CD4-positive, alpha-beta T cell treated with Interleukin-2 at 100 ng/mL for 4 hours (primary cell): ENCODE measurements around the gene ST3GAL6.

Source experiments
- DNase-seq: peaks from one replicate; pipeline ENCODE4 v3.0.0-alpha.2; 2020; ENCODE audit warnings: low spot score

ST3GAL6 gene

GRCh38 chr3:98740324-98740723 lies 22.8 kb upstream of the ST3GAL6 start:
- no peak for DNase-seq

GRCh38 chr3:98741121-98741716 lies 21.9 kb upstream of the ST3GAL6 start:
- no peak for DNase-seq

DNA sequence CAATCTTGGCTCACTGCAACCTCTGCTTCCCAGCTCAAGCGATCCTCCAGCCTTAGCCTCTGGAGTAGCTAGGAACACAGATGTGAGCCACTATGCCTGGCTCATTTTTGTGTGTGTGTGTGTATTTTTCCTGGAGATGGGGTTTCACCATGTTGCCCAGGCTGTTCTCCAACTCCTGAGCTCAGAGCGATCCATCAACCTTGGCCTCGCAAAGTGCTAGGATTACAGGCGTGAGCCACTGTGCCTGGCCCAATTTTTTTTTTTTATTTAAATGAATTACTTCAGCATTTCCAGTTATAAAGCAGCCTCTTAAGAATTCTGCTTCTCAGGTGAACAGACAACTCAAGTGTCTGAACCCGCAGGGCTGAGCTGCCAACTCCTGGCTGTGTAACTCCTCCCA lies 20.1 kb upstream of the ST3GAL6 start:
- DNase-seq: no peak

DNA sequence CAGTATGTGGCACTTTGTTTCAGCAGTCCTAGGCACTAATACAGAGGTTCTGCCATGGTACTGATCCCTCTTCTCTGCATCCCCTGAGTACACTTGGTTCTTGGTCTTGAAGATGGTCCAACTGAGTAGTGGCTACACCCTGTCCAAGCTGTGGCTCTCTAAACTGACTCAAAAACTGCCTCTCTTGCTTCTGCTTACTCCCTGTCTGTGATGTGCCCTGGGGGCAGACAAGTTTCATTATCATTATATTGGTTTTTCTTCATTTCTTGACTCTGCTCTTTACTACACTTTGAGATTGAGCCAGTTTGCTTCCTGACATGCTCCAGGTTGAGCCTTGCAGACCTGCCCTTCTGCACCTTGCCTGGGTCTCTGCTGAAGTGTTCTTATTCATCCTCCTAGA lies 18.9 kb upstream of the ST3GAL6 start:
- no peak for DNase-seq

DNA sequence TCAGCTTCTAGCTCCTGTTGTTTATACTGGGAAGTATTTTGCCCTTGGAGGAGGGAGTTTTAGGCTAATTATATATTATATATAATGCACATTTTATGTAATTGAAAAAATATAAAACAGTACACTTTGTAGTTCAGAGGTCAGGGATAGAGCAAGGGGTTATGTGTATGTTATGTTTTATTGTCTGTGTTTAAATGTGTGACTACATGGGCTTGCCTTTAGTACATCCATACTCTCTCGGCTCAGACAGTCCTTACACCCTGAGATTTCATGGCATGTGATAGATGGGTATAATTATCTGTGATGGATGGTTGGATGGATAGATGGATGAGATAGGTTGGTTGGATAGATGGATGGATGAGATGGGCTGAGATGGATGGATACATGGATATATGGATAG lies 17.4 kb upstream of the ST3GAL6 start:
- no peak for DNase-seq

DNA sequence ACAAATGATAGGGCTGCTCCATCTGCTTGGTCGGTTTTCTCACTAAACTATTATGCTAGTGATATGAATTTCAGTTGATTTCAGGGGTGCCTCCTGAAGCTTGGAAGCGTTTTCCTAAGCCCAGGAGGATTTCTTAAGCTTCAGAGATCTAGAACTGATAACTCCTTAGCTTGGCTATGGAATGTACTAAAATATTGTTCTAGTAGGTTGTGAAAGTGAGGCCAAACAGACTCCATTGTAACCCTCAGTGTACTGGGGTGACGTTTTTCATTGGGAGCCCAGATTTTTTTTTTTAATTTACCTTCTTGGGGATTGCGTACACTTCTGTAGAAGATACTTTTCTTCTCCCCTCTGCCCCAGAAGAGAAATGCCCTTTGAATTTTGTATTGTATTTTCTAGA lies 17.0 kb upstream of the ST3GAL6 start:
- DNase-seq: no peak

DNA sequence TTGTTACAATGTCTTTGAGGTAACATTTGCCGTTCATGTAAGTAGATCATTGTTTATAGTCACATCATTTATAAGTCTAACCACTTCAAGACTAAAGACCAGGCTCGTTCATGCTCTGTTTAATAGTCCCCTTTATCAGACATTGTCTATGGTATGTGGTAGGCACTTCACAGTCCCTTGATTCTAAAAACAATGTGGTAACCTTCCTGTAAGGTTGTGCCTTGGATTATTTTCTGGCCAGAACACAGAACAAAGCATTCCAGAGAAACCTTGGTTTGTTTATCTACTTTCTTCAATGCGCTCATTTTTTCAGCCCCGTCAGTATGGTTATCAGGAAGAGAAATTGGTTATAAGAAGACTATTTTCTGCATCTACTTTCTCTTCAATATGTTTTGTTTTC lies 16.3 kb upstream of the ST3GAL6 start:
- DNase-seq: no peak

DNA sequence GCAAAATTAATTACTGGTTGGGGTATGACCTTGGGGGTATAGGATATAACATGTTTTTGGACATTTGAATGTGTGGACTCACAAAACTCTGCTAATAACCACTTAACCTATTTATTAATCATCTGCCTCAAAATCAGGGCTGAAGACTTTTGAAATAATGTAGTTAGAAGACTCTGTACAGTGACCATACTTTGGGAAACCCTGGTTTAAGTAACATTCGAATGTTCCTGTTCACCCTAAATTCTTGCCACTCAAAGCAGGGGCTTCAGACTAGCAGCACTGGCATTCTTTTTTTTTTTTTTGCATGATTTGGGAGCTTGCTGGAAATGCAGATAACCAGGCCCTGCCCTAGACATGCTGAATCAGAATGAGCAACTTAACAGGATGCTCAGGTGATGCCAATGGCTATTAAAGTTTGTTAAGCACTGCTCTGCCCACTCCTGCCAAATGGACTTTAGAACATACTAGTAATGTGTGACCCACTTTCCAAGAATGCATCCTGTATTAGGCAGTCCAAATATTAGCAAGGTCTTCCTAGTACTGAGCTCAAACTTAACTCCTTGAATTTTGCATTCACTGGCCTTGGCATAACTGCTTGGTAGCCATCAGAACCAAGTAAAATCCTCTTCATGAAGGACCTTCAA lies 12.7 kb upstream of the ST3GAL6 start:
- DNase-seq: no peak

DNA sequence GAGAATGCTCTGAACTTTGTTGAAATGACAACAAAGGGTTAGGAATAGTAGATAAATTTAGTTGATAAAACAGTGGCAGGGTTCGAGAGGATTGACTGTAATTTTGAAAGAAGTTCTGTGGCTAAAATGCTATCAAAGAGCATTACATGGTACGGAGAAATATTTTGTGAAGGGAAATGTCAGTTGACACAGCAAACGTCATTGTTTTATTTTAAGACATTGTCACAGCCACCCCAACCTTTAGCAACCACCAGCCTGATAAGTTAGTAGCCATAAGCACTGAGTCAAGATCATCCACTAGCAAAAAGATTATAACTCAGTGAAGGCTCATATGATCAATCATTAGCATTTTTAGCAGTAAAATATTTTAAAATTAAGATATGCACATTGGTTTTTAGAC lies 8.7 kb upstream of the ST3GAL6 start:
- no peak for DNase-seq

DNA sequence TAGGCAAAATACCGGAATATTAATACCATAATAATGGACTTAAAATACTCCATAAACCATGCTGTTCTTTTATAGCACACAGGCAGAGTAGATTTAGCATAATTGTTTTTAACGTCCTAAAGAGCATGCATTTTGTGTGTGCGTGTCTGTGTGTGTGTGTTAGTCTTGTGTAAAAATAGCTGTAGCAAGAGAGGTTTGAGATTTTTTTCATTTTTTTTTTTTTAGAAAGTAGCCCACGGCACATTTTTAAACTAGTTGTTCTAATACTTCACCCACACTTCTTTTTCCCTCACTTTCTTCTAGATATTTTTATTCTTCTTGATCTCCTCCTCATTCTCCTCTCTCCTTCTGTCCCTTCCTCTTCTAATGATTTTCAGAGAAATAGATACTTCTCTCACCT lies 7.5 kb upstream of the ST3GAL6 start:
- no peak for DNase-seq

DNA sequence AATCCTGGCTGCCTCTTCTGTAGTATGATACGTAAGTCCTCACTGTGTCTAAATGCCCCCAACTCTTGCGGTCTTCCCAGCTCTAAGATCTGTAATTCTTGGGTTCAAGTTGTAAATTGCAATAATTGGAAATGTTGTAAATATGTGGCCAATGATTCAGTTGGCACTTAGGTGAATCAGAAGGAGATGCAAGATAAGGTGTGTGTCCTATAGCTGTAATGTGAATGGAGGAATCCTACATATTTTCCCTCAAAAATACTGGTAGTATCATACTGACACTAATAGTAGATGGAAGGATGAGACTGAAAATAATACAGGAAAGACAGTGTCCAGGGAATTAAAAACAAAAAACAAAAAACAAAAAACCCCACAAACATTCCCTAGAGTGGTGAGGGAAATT lies 3.5 kb upstream of the ST3GAL6 start:
- DNase-seq: no peak

DNA sequence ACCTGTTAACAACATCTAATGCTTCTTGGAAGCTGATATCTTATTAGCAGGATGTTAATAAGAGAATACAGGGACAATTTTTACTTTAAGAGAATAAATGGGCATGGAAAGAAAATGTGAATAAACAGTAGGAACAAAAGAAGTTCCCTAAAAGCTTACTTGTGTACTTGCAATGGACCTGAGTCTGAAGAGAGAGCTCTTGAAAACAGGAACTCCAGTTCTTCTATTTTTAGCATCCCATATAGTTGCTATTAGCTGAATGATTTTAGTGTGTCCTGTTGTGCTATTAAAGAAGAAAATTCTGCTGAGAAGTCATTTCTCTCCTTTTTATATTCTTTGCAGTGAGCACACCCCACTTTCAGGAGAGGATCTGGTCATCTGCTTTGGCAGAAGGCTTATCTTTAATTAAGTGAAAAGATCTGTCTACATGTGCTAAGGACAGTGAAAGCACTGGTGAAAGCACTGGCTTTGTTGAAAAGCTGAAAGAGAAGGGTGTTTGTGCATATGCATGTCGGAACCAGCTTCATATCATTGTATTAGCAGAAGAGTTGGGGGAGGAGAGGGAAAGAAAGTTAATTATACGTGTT lies 1.4 kb upstream of the ST3GAL6 start:
- no peak for DNase-seq

DNA sequence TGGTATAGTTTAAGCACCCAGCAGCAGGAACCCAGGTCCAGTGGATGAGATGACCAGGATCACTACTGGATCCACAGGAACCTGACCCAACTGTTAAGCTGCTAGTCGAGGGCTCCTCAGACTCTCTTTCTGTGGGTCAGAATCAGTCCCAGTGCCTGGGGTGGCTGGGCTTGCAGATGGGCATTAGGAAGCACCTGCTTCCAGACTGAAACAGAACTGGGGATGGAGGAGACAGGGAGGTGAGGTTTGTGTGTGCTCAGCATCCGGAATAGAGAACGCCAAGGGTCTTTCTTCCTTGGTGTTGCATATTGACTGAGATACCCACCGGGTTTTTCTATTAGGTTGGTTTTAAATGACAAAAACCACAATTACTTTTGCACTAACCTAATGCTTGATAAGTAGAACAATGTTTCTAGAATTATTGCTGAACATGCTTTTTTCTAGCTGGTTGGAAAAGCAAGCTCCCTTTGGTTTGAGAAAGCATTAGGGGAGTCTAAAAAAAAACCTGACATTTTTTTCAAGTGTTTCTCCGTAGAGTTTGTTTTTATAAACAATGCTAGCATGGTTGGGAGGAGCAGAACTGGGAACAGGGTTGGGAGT lies 779 bp downstream of the ST3GAL6 start:
- no peak for DNase-seq

DNA sequence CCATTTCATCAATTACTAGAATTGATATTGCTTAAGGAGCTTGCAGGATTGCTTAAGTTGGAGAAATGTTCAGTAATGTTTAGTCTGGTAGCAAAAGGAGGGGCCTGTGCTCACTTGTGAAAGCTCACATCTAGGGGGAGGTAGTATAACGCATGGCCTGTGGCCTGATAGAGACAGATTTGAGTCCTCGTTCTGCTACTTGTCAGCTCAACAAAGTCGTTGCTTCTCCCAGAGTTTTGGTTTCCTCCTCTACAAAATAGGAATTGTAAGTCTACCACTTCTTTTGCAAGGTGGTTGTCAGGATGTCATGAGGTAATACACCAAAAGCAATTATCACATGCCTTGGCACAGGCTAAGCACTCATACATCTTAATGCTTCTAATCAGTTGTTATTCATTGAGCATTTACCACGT lies 1.3 kb downstream of the ST3GAL6 start:
- no peak for DNase-seq

DNA sequence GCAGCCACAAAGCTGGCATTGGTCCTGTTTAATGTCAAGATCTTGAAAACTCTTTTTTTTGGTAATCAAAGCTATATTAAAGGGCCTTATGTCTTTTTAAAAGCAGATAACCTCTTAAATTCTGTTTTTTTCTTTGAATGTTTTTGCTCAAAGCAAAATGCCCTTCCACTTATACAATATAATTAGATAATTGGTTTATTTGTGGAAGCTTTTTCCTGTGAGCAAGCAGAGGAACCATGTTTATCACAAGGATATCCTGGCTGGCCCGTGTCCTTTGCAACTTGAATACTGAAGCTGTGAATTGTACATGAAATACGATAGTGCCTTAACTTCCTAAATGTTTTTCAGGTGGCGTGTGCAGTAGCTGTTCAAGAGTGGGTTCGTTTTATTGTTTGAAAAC lies 2.6 kb downstream of the ST3GAL6 start:
- no peak for DNase-seq

DNA sequence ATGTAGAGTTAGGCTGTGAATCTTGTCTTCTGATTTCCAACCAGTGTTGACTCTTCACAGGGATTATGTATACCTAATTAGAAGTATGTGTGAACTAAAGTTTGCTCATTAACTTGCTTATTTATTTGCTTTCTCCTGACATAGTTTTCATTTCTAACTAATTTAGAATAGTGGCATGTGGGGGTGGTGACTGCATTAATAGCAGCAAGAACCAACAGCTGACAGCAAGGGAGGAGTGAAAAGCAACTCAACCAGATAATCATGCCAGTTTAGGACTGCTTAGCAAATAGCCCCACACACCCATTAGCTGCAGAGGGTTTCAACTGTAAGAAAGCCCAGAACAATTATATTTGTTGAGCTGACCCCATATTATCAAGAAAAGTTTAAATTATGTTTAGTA lies 3.8 kb downstream of the ST3GAL6 start:
- DNase-seq: no peak

DNA sequence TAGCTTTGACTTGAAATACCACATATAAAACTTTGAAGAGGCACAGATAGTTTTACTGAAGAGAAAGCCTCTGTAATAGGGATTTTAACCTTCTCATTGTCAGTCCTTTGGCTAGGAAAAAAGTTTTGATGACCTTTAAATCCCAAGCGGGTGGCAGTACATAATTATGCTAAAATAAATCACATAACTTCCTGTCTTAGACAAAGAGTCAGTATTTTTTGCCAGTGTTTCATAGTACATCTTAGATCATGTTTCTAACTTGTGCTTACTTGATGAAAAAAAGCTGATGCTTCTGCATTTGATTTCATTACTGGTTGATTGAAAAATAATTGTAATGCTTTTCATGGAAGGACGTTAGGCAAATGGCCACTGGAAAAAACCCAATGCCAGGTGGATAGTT lies 5.8 kb downstream of the ST3GAL6 start:
- no peak for DNase-seq

GRCh38 chr3:98769448-98769847 lies 6.3 kb downstream of the ST3GAL6 start:
- no peak for DNase-seq

GRCh38 chr3:98770261-98771039 lies 7.3 kb downstream of the ST3GAL6 start:
- no peak for DNase-seq

GRCh38 chr3:98772022-98772421 lies 8.9 kb downstream of the ST3GAL6 start:
- no peak for DNase-seq

DNA sequence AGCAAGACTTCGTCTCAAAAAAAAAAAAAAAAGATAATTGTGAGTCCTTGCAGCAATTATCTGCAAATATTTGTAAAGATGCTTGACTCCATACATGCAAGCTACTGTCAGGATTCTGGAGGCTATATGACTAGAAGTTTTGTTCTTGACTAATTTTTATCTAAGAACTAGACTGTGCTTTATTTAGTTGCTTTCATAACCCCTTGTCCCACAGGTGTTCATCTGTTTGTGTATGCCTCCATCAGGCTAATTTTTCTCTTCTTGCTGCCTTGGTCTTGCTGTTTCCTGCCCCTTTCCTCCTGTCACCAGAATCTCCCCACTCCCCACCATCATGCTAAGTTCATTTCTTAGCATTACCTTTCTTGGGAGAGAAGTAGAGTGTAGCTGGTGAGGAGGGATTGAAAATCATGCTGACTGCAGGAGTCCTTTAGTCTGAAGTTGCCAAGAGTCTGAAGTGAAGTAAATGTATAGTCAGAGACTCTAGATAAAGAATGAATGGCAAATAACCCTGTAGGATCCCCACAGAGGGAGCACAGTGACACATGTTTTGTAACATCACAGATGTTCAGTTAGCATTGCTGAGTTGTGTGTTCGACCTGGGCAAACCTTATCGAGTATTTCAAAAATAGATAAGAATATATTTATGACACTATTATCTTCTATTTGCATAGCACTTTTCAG lies 12.5 kb downstream of the ST3GAL6 start:
- DNase-seq: no peak

DNA sequence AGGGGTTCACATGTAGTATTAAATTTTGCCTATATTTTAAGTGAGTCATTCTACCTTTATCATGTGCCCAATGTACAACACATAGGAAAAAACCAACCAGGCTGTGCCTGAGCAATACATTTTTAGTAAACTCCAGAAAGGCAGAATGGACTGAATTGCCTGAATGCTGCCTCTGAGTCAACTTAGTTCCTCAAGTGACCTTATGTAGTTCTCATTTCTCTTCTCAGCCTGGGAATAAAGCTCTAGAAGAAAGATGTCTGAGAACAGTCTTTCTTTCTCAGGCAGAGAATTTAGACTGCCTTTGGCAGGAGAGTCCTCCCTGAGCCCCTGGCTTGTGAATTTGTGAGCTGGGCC lies 13.0 kb downstream of the ST3GAL6 start:
- DNase-seq: no peak
